B cell (primary cell): ENCODE results near the gene MTCL3.

ENCODE experiments used
- ATAC-seq: fragments of 200-7000 bp; cut with Tn5 transposase; one replicate; pipeline ENCODE4 v1.10.0; 2021; ENCODE audit warnings: low read depth, mild to moderate bottlenecking, moderate number of reproducible peaks, moderate library complexity
- CTCF ChIA-PET: fragments of 350-600 bp; sonication (Branson Sonifier 250); formaldehyde crosslinking; loops from one replicate; lab custom pipeline; 2021; ENCODE audit warnings: antibody characterized with exemption, inconsistent platforms; lab: Charles Lee
- POLR2A ChIA-PET: fragments of 350-600 bp; sonication (Branson Sonifier 250); formaldehyde crosslinking; loops from one replicate; lab custom pipeline; 2021; ENCODE audit warnings: antibody characterized with exemption; lab: Charles Lee
- DNase-seq: peaks from one replicate; pipeline ENCODE4 v3.0.0; 2013
- H2AFZ ChIP-seq: 2 replicates; pipeline ENCODE4 v1.6.1; 2012; ENCODE audit warnings: mild to moderate bottlenecking, low read depth, low read length; ENCODE audit not compliant: insufficient read depth, poor library complexity, severe bottlenecking
- H3K27ac ChIP-seq, 2 donors: 1 replicate in 1 of 2; 2 replicates in 1 of 2; pipeline ENCODE4 v1.5.1; 2012 to 2013; ENCODE audit warnings: low read length in 2 of 2, mild to moderate bottlenecking in 2 of 2, moderate library complexity in 1 of 2
- H3K27me3 ChIP-seq, 4 experiments: fragments of 200-600 bp in 1 of 4; sonication (generic) in 1 of 4; replicated peaks in 1 of 4; 1 replicate in 2 of 4; 2 replicates in 2 of 4; pipeline versions ENCODE4 v1.6.1 to v1.7.0; 2013 to 2016; ENCODE audit warnings: low read length in 3 of 4, mild to moderate bottlenecking in 2 of 4, mixed read lengths in 1 of 4, moderate library complexity in 1 of 4; ENCODE audit not compliant: insufficient read depth in 4 of 4, control insufficient read depth in 3 of 4; ENCODE audit errors: control extremely low read depth in 1 of 4
- H3K36me3 ChIP-seq, 2 experiments: replicated peaks in 1 of 2; 1 replicate in 1 of 2; 2 replicates in 1 of 2; pipeline versions ENCODE4 v1.6.1 to v1.7.1; 2013; ENCODE audit warnings: low read length in 1 of 2; ENCODE audit not compliant: insufficient read depth in 2 of 2, control insufficient read depth in 1 of 2; ENCODE audit errors: control extremely low read depth in 1 of 2, extremely low read depth in 1 of 2
- H3K4me1 ChIP-seq, 2 donors: fragments of 200-600 bp in 1 of 2; sonication (generic) in 1 of 2; 1 replicate in 1 of 2; 2 replicates in 1 of 2; pipeline versions ENCODE4 v1.5.1 to v1.6.1; 2013 to 2017; ENCODE audit warnings: low read length in 2 of 2; ENCODE audit not compliant: control insufficient read depth in 2 of 2, insufficient read depth in 2 of 2
- H3K4me2 ChIP-seq: replicated peaks from 2 replicates; pipeline ENCODE3; 2012; ENCODE audit warnings: mild to moderate bottlenecking, low read depth, low read length; ENCODE audit not compliant: poor library complexity, severe bottlenecking
- H3K4me3 ChIP-seq, 5 experiments: fragments of 200-600 bp in 1 of 5; sonication (generic) in 1 of 5; 1 replicate in 3 of 5; 2 replicates in 2 of 5; pipeline versions ENCODE4 v1.5.1 to v1.7.0; 2011 to 2016; ENCODE audit warnings: low read length in 4 of 5, mild to moderate bottlenecking in 4 of 5, low read depth in 2 of 5, control low read depth in 1 of 5, moderate library complexity in 1 of 5; ENCODE audit not compliant: insufficient read depth in 1 of 5; ENCODE audit errors: control extremely low read depth in 1 of 5, extremely low read depth in 1 of 5
- H3K79me2 ChIP-seq: fragments of 200-600 bp; sonication (generic); one replicate; pipeline ENCODE4 v1.6.0; 2016; ENCODE audit warnings: low read length; ENCODE audit not compliant: control insufficient read depth, insufficient read depth
- H3K9ac ChIP-seq: fragments of 200-600 bp; sonication (generic); 2 replicates; pipeline ENCODE4 v1.6.1; 2017; ENCODE audit warnings: mild to moderate bottlenecking, low read length, moderate library complexity
- H3K9me3 ChIP-seq, 3 donors: one replicate each; pipeline versions ENCODE4 v1.6.1 to v1.7.1; 2013; ENCODE audit warnings: low read length in 2 of 3; ENCODE audit not compliant: control insufficient read depth in 2 of 3, insufficient read depth in 1 of 3; ENCODE audit errors: control extremely low read depth in 1 of 3
- H4K20me1 ChIP-seq: 2 replicates; pipeline ENCODE4 v1.6.0; 2012; ENCODE audit warnings: mild to moderate bottlenecking, low read length; ENCODE audit not compliant: insufficient read depth, control insufficient read depth, poor library complexity, severe bottlenecking
- H3K27ac Mint-ChIP-seq: one replicate; pipeline ENCODE4 v1.8.0; 2021; ENCODE audit warnings: mixed read lengths
- H3K27me3 Mint-ChIP-seq: one replicate; pipeline ENCODE4 v1.8.0; 2021; ENCODE audit warnings: mixed read lengths
- H3K4me1 Mint-ChIP-seq: one replicate; pipeline ENCODE4 v1.8.0; 2021; ENCODE audit warnings: mixed read lengths
- H3K4me3 Mint-ChIP-seq: one replicate; pipeline ENCODE4 v1.8.0; 2021; ENCODE audit warnings: mixed read lengths
- H3K9me3 Mint-ChIP-seq: one replicate; pipeline ENCODE4 v1.8.0; 2022; ENCODE audit warnings: mixed read lengths; ENCODE audit not compliant: insufficient read depth
- CTCF ChIP-seq: fragments of 200-600 bp; IDR thresholded peaks from one replicate; pipeline ENCODE4 v1.8.0; 2022; ENCODE audit warnings: antibody characterized with exemption, mild to moderate bottlenecking
- EZH2 ChIP-seq: IDR thresholded peaks from 2 replicates; pipeline ENCODE4 v1.6.1; 2012; ENCODE audit warnings: borderline replicate concordance, low read depth, mild to moderate bottlenecking, moderate library complexity, low read length; ENCODE audit not compliant: insufficient read depth, poor library complexity, severe bottlenecking
- WGBS: methylation state at CpG from one replicate; pipeline ENCODE4 v1.1.5; 2013; ENCODE audit warnings: missing lambda C conversion rate; ENCODE audit not compliant: insufficient coverage; 5-methylcytosine and 5-hydroxymethylcytosine counted together
- intact Hi-C: fragments of 100-400 bp; cut with micrococcal nuclease; formaldehyde crosslinking; loops from one replicate; pipeline ENCODE4 v1.10.0; 2022

MTCL3 gene

GRCh38 chr6:127462376-127462775 is 56.8 kb downstream of the MTCL3 start:
- no peak for DNase-seq
- H3K4me2 ChIP-seq, result no peak overlapping the region
- Mint-ChIP-seq H3K4me1 (no peaks in the 10 kb centered on the region), H3K27me3 (no peaks in the 10 kb centered on the region), H3K27ac (no peak overlapping the region), H3K9me3 (no peaks in the 10 kb centered on the region), H3K4me3 (no peak overlapping the region)
- H3K27ac ChIP-seq, result no peak overlapping the region
- H2AFZ ChIP-seq, result no peak overlapping the region
- no peaks in the 10 kb centered on the region for H4K20me1 ChIP-seq
- no peaks in the 10 kb centered on the region for H3K36me3 ChIP-seq
- H3K79me2 ChIP-seq, result no peaks in the 10 kb centered on the region
- ChIA-PET POLR2A (no interaction called here), CTCF (interaction anchor here (0.6 to 6.0 kb wide), 3 partner anchors 77 to 158 kb away, joined by 6 to 43 read pairs (median 13); no protein-coding TSS in a partner anchor)
- no peak for ATAC-seq
- intact Hi-C loops, result no loop called here
- no peaks in the 10 kb centered on the region for H3K27me3 ChIP-seq
- H3K9ac ChIP-seq, result no peak overlapping the region
- no peaks in the 10 kb centered on the region for H3K9me3 ChIP-seq
- H3K4me1 ChIP-seq, result no peaks in the 10 kb centered on the region
- no peak overlapping the region for H3K4me3 ChIP-seq
- TF ChIP-seq CTCF (no peak), EZH2 (no peak)
- WGBS, result no CpG with 5 or more reads among the region's 2 CpGs

- Histone ChIP-seq H4K20me1 (no peaks in the 10 kb centered on the region), H3K9me3 (no peaks in the 10 kb centered on the region), H3K27ac (no peak overlapping the region), H3K36me3 (no peaks in the 10 kb centered on the region), H3K27me3 (no peaks in the 10 kb centered on the region), H2AFZ (no peak overlapping the region), H3K4me3 (no peak overlapping the region), H3K4me1 (no peaks in the 10 kb centered on the region), H3K4me2 (no peak overlapping the region), H3K9ac (no peak overlapping the region), H3K79me2 (no peaks in the 10 kb centered on the region)
- Mint-ChIP-seq H3K4me3 (no peak overlapping the region), H3K27me3 (peaks cover 8% of the 10 kb centered on the region), H3K27ac (no peak overlapping the region), H3K9me3 (no peaks in the 10 kb centered on the region), H3K4me1 (no peaks in the 10 kb centered on the region)
- TF ChIP-seq EZH2 (no peak), CTCF (no peak)
- CTCF ChIA-PET, result interaction anchor here (0.7 kb wide), 1 partner anchor 13 kb away, joined by 3 read pairs; no protein-coding TSS in a partner anchor
- WGBS, result 100% methylated on average over 1 of the region's 1 CpG
- no peak for DNase-seq
- POLR2A ChIA-PET, result no interaction called here
- ATAC-seq, result no peak
- intact Hi-C loops, result no loop called here
Observed at GRCh38 chr6:127460465-127460864, 58.7 kb downstream of the MTCL3 start.
